OCI-LY1 (cell line): Measurements from ENCODE around the gene NPM1.

Experiments
- H2AFZ ChIP-seq: fragments of 200-600 bp; sonication (generic), shearing (Covaris generic); 2 replicates; pipeline ENCODE4 v1.6.0; 2014; ENCODE audit warnings: antibody characterized with exemption, mild to moderate bottlenecking, low read length
- H3F3A ChIP-seq: fragments of 200-600 bp; sonication (generic), shearing (Covaris generic); 2 replicates; pipeline ENCODE4 v1.6.0; 2014; ENCODE audit warnings: mild to moderate bottlenecking, antibody characterized with exemption, low read length, moderate library complexity; ENCODE audit not compliant: insufficient read depth
- H3K27ac ChIP-seq: fragments of 200-600 bp; sonication (generic); 2 replicates; pipeline ENCODE4 v1.5.1; 2014; ENCODE audit warnings: low read length, mixed run types, mild to moderate bottlenecking, low read depth; ENCODE audit not compliant: poor library complexity, severe bottlenecking
- H3K27me3 ChIP-seq: fragments of 200-600 bp; sonication (generic); 2 replicates; pipeline ENCODE4 v1.6.0; 2014; ENCODE audit warnings: antibody characterized with exemption, mild to moderate bottlenecking, low read length, moderate library complexity; ENCODE audit not compliant: insufficient read depth
- H3K36me3 ChIP-seq: fragments of 200-600 bp; sonication (generic); 2 replicates; pipeline ENCODE4 v1.6.1; 2014; ENCODE audit warnings: mild to moderate bottlenecking, antibody characterized with exemption, low read length, moderate library complexity, mixed read lengths; ENCODE audit not compliant: insufficient read depth
- H3K4me1 ChIP-seq: fragments of 200-600 bp; sonication (generic); 2 replicates; pipeline ENCODE4 v1.5.1; 2014; ENCODE audit warnings: mild to moderate bottlenecking, low read length, moderate library complexity; ENCODE audit not compliant: insufficient read depth, severe bottlenecking
- H3K4me2 ChIP-seq: fragments of 200-600 bp; sonication (generic), shearing (Covaris generic); 2 replicates; pipeline ENCODE4 v1.6.1; 2014; ENCODE audit warnings: low read length
- H3K4me3 ChIP-seq: fragments of 200-600 bp; sonication (generic); 2 replicates; pipeline ENCODE4 v1.5.1; 2014; ENCODE audit warnings: low read length, low read depth, mild to moderate bottlenecking, mixed read lengths; ENCODE audit not compliant: poor library complexity, severe bottlenecking
- H3K79me2 ChIP-seq: fragments of 200-600 bp; shearing (Covaris generic); 2 replicates; pipeline ENCODE4 v1.6.1; 2016; ENCODE audit warnings: mixed run types, low read length, mixed read lengths; ENCODE audit not compliant: insufficient read depth
- H3K9ac ChIP-seq: fragments of 200-600 bp; sonication (generic), shearing (Covaris generic); 2 replicates; pipeline ENCODE4 v1.6.1; 2014; ENCODE audit warnings: mild to moderate bottlenecking, low read length, mixed read lengths
- H3K9me2 ChIP-seq: fragments of 200-600 bp; sonication (generic), shearing (Covaris generic); 2 replicates; pipeline ENCODE4 v1.6.1; 2014; ENCODE audit warnings: low read depth, mild to moderate bottlenecking, low read length, mixed read lengths
- H3K9me3 ChIP-seq: fragments of 200-600 bp; shearing (Covaris generic); 2 replicates; pipeline ENCODE4 v1.6.1; 2014; ENCODE audit warnings: low read length, mixed read lengths
- H4K20me1 ChIP-seq: fragments of 200-600 bp; sonication (generic), shearing (Covaris generic); 2 replicates; pipeline ENCODE4 v1.6.0; 2016; ENCODE audit warnings: mild to moderate bottlenecking, low read length; ENCODE audit not compliant: insufficient read depth
- CTCF ChIP-seq: fragments of 200-600 bp; sonication (generic), shearing (Covaris generic); IDR thresholded peaks from 2 replicates; pipeline ENCODE4 v1.5.1; 2017; ENCODE audit warnings: mild to moderate bottlenecking, antibody characterized with exemption, low read length, moderate library complexity, mixed read lengths
- EZH2 ChIP-seq: fragments of 200-600 bp; sonication (generic), shearing (Covaris generic); IDR thresholded peaks from 2 replicates; pipeline ENCODE4 v1.8.0; 2017; ENCODE audit warnings: borderline replicate concordance, mixed run types, mild to moderate bottlenecking, antibody characterized with exemption, low read length, moderate library complexity, mixed read lengths

The NPM1 gene

GRCh38 chr5:171418982-171419687 lies 31.5 kb downstream of the NPM1 start, which contains the start of gene FGF18:
TSS of gene FGF18 (plus strand) at chr5:171419647. CDS start at chr5:171420200, 553 bp downstream.
- Histone ChIP-seq H3K36me3 (no peaks in the 10 kb centered on the region), H3F3A (0 out of 2 replicates have a peak, but pooled peaks cover 3% of the 10 kb centered on the region), H3K4me2 (peak within 1 kb of the TSS; percentile 95), H4K20me1 (no peaks in the 10 kb centered on the region), H3K9me3 (no peaks in the 10 kb centered on the region), H3K27me3 (no peaks in the 10 kb centered on the region), H3K4me3 (peak within 1 kb of the TSS; percentile 60), H3K27ac (peak within 1 kb of the TSS; percentile 26), H2AFZ (no peak within 1 kb of the TSS), H3K9me2 (no peaks in the 10 kb centered on the region), H3K4me1 (peaks cover 9% of the 10 kb centered on the region), H3K9ac (peak within 1 kb of the TSS; percentile 27; the same call in 1 of the 2 replicates), H3K79me2 (no peaks in the 10 kb centered on the region)
- no peak for TF ChIP-seq EZH2
- no peak for TF ChIP-seq CTCF

GRCh38 chr5:171419688-171420430 lies 32.2 kb downstream of the NPM1 start:
- Histone ChIP-seq H4K20me1 (no peaks in the 10 kb centered on the region), H3K4me3 (peak overlapping the region; percentile 60), H3K4me2 (peak overlapping the region; percentile 95), H3K36me3 (no peaks in the 10 kb centered on the region), H3F3A (0 out of 2 replicates have a peak, but pooled peaks cover 3% of the 10 kb centered on the region), H3K27me3 (no peaks in the 10 kb centered on the region), H2AFZ (no peak overlapping the region), H3K9me2 (no peaks in the 10 kb centered on the region), H3K27ac (no peak overlapping the region), H3K79me2 (no peaks in the 10 kb centered on the region), H3K9ac (no peak overlapping the region), H3K4me1 (peaks cover 9% of the 10 kb centered on the region), H3K9me3 (no peaks in the 10 kb centered on the region)
- TF ChIP-seq CTCF (no peak), EZH2 (no peak)

GRCh38 chr5:171420431-171421241 lies 33.0 kb downstream of the NPM1 start:
- no peak overlapping the region for H3K4me3 ChIP-seq

More at GRCh38 chr5:171420431-171421241, 33.0 kb downstream of the NPM1 start:
- H3F3A ChIP-seq = 0 out of 2 replicates have a peak, but pooled peaks cover 3% of the 10 kb centered on the region
- no peaks in the 10 kb centered on the region for H3K27me3 ChIP-seq
- no peaks in the 10 kb centered on the region for H3K9me2 ChIP-seq
- no peaks in the 10 kb centered on the region for H3K9me3 ChIP-seq
- no peaks in the 10 kb centered on the region for H3K79me2 ChIP-seq
- H4K20me1 ChIP-seq = no peaks in the 10 kb centered on the region
- H3K36me3 ChIP-seq = no peaks in the 10 kb centered on the region
- no peak overlapping the region for H2AFZ ChIP-seq
- no peak overlapping the region; the same call in 1 of the 2 replicates for H3K4me2 ChIP-seq
- TF ChIP-seq EZH2 (no peak), CTCF (no peak)
- H3K4me1 ChIP-seq = peaks cover 9% of the 10 kb centered on the region
- no peak overlapping the region for H3K9ac ChIP-seq
- no peak overlapping the region for H3K27ac ChIP-seq
